Right ventricle myocardium inferior (tissue), 1 donor: ENCODE results near the gene PNPLA5. TPM values are rescaled to one million over a fixed set of nuclear protein-coding genes. Genes with fewer than 3 reads are reported as not detected.

Experiments used
- ATAC-seq: fragments of 200-7000 bp; cut with Tn5 transposase; one replicate; pipeline ENCODE4 v1.9.1; 2020; ENCODE audit warnings: mild to moderate bottlenecking, moderate library complexity
- DNase-seq: peaks from one replicate; pipeline ENCODE4 v3.0.0; 2021; ENCODE audit errors: missing footprints
- intact Hi-C: fragments of 100-400 bp; cut with DNase I; formaldehyde crosslinking; loops from one replicate; pipeline ENCODE4 v1.11.0; 2022
- total RNA-seq: library from RNA; stranded (reverse); fragmentation: NEBNext Ultra II Directional; extraction: Animal tissue kit (Norgen Biotek cat#: 25700); gene quantifications from one replicate; pipeline ENCODE4 v1.2.1, GENCODE V29; 2021
- donor health status: DM: no; HTN: yes; CAD: no; lungs with severe emphysema.

The PNPLA5 gene
- total RNA-seq, 1 donor from 2014 or later: not detected

GRCh38 chr22:43860831-43861230, 31.0 kb downstream of the PNPLA5 start:
- intact Hi-C loops: no loop called here
- DNase-seq (no peak), ATAC-seq (no peak)

- ATAC-seq (no peak), DNase-seq (no peak)
- intact Hi-C loops: no loop called here
Observed at GRCh38 chr22:43860126-43860525, 31.7 kb downstream of the PNPLA5 start.

- intact Hi-C loops: no loop called here
- ATAC-seq: no peak
- no peak for DNase-seq
Observed at GRCh38 chr22:43859621-43860020, 32.2 kb downstream of the PNPLA5 start.

GRCh38 chr22:43859176-43859575, 32.6 kb downstream of the PNPLA5 start:
- intact Hi-C loops: no loop called here
- ATAC-seq (no peak), DNase-seq (no peak)

- no peak for DNase-seq
- intact Hi-C loops: no loop called here
- ATAC-seq: no peak
Observed at GRCh38 chr22:43858156-43858895, 33.5 kb downstream of the PNPLA5 start.

- intact Hi-C loops: no loop called here
- ATAC-seq (no peak), DNase-seq (no peak)
Observed at GRCh38 chr22:43857367-43857766, 34.4 kb downstream of the PNPLA5 start.

GRCh38 chr22:43855431-43855830, 36.4 kb downstream of the PNPLA5 start:
- ATAC-seq (no peak), DNase-seq (no peak)
- intact Hi-C loops: no loop called here

GRCh38 chr22:43854786-43855271, 37.0 kb downstream of the PNPLA5 start:
- ATAC-seq (no peak), DNase-seq (no peak)
- intact Hi-C loops: no loop called here

GRCh38 chr22:43854121-43854785, 37.6 kb downstream of the PNPLA5 start:
- DNase-seq: no peak

GRCh38 chr22:43853328-43853931, 38.4 kb downstream of the PNPLA5 start:
- DNase-seq (no peak), ATAC-seq (no peak)
- intact Hi-C loops: no loop called here

More at GRCh38 chr22:43854121-43854785, 37.6 kb downstream of the PNPLA5 start:
- intact Hi-C loops: no loop called here
- ATAC-seq: no peak

GRCh38 chr22:43852573-43853327, 39.1 kb downstream of the PNPLA5 start:
- DNase-seq (no peak), ATAC-seq (no peak)
- intact Hi-C loops: no loop called here

GRCh38 chr22:43851979-43852307, 39.9 kb downstream of the PNPLA5 start:
- intact Hi-C loops: no loop called here
- ATAC-seq (no peak), DNase-seq (no peak)

GRCh38 chr22:43851058-43851978, 40.5 kb downstream of the PNPLA5 start:
- ATAC-seq: no peak
- no peak for DNase-seq
- intact Hi-C loops: no loop called here

- ATAC-seq (no peak), DNase-seq (no peak)
- intact Hi-C loops: no loop called here
Observed at GRCh38 chr22:43850529-43850928, 41.3 kb downstream of the PNPLA5 start.

- intact Hi-C loops: no loop called here
- ATAC-seq (no peak), DNase-seq (no peak)
Observed at GRCh38 chr22:43849731-43850130, 42.1 kb downstream of the PNPLA5 start.

- intact Hi-C loops: no loop called here
- no peak for DNase-seq
- peak; percentile 61 for ATAC-seq
Observed at GRCh38 chr22:43848366-43849171, 43.2 kb downstream of the PNPLA5 start.

GRCh38 chr22:43847376-43848289, 44.2 kb downstream of the PNPLA5 start:
- intact Hi-C loops: no loop called here
- ATAC-seq: no peak
- DNase-seq: no peak
